H54 (cell line): Measurements from ENCODE around the gene EXOSC5.

Experiments used
- DNase-seq: peaks from one replicate; pipeline ENCODE4 v3.0.0; 2011; ENCODE audit warnings: low spot score, mixed read lengths; ENCODE audit not compliant: insufficient read length
- FAIRE-seq: peaks from 3 replicates; lab custom pipeline; 2011; peaks lifted over from hg19 to GRCh38; lab: Jason Lieb, UNC
- POLR2A ChIP-seq: IDR thresholded peaks from 2 replicates; pipeline ENCODE4 v1.6.1; 2011; ENCODE audit warnings: low read depth, mild to moderate bottlenecking, low read length

EXOSC5 gene

DNA sequence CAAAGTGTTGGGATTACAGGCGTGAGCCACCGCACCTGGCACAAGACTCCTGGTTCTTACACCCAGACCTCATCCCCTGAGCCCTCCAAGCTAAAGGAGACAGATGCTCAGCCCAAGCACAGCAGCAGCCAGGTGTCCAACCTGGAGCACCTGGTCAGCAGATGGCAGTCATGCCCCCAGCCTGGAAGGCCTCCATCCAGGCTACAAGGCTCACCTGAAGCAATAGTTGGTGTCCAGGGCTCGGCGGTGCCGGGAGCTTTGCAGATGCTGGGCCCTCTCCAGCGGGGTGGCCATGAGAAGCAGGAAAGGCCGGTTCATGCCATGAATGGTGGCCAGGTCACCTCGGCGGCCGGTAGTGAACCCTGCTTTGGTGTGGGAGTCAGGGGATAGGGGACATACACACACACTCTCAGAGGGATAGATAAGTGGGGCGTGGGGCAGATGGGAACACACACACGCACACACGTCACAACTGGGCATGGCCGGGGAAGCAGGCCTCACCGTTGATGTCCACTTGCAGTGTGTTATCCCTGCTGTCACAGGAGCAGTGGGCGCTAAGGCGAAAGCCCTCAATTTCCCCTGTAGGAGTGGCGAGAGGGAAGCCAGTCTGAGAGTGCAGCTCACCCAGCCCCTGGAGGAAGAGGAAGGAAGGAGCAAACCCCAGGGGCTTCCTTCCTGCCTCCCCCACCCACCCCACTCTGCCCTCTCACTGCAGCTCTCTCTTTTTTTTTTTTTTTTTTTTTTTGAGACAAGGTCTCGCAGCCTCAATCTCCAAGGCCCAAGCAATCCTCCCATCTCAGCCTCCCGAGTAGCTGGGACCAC lies 55.3 kb downstream of the EXOSC5 start:
- FAIRE-seq (no peak), DNase-seq (no peak)
- TF ChIP-seq POLR2A = no peak

- FAIRE-seq = no peak
- DNase-seq = no peak
- TF ChIP-seq POLR2A = no peak
Measured at GRCh38 chr19:41339936-41340335, 57.2 kb downstream of the EXOSC5 start.
